GM12801 (cell line): ENCODE data around the gene SAP30BP.

ENCODE experiments used
- CTCF ChIP-seq: IDR thresholded peaks from one replicate; pipeline ENCODE4 v1.5.1; 2011; ENCODE audit warnings: control low read depth; ENCODE audit not compliant: insufficient read length; ENCODE audit errors: extremely low read depth

SAP30BP gene

GRCh38 chr17:75697651-75698291, 30.6 kb downstream of the SAP30BP start:
- TF ChIP-seq CTCF: no peak

- TF ChIP-seq CTCF: no peak
Measured at GRCh38 chr17:75698659-75699058, 31.5 kb downstream of the SAP30BP start.

DNA sequence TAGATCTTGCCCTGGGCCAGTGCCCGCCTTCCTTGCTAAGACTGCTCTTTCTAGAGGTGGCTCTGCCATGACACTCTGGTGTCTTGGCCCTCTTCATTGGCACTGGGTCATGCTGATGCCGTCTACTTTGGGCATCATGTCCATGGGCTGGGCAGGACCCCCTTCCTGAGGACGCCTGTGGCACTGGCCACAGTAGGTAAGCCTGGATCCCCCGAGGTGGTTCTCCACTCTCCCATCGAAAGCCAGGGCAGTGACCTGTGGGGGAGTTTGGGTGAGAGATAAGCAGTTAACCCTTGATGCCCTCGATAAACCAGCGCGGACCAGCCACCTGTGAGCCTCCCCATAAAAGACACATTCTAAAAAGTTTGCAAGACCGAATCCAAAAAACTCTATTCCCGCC, 34.1 kb downstream of the SAP30BP start:
- no peak for TF ChIP-seq CTCF

DNA sequence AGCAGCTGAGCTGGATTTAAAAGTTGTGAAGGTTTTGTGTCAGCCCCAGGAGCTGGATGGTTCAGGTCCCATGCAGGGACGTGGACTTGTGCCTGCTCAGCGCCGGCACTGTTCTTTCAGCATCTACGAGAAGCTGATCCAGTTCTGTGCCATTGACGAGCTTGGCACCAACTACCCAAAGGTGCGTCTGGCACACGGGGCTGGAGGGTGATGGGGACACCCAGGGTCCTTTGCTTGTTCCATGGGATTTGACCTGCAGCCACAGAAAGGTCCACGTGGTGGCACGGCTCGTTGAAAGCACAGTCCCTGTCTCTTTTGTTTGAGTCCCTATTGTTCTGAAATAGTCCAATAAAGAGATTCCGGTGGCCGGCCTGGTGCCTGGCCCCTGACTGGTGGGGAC, 36.1 kb downstream of the SAP30BP start:
- no peak for TF ChIP-seq CTCF

GRCh38 chr17:75703591-75703990, 36.5 kb downstream of the SAP30BP start:
- TF ChIP-seq CTCF: no peak

- no peak for TF ChIP-seq CTCF
Measured at GRCh38 chr17:75704963-75705875, 38.1 kb downstream of the SAP30BP start.

GRCh38 chr17:75706042-75706728, 39.0 kb downstream of the SAP30BP start:
- TF ChIP-seq CTCF: no peak
